ENCODE measurements around the gene PPM1H. TPM values are rescaled to one million over a fixed set of nuclear protein-coding genes. Genes with fewer than 3 reads are reported as not detected.

Gene PPM1H
- total and polyA plus RNA-seq, 10 of the 15 experiments (the other 5 are each of a cell fraction or from before 2014, with no cell fraction given) = 0.11 to 0.83 (median 0.49) TPM

GRCh38 chr12:62738616-62739015, 196.3 kb downstream of the PPM1H start:
- RAD21 ChIA-PET (ENCODE audit: unreplicated experiment) = interaction anchor here (1.0 kb wide), 1 partner anchor 28 kb away, joined by 3 read pairs; no protein-coding TSS in a partner anchor
- SMC1A ChIA-PET (ENCODE audit: uncharacterized antibody, unreplicated experiment) = interaction anchor here (0.6 kb wide), 1 partner anchor 37 kb away, joined by 3 read pairs; no protein-coding TSS in a partner anchor
- no peak overlapping the region for H3K27ac ChIP-seq (ENCODE audit: control insufficient read depth, insufficient read depth)
- no peak overlapping the region for H2AFZ ChIP-seq (ENCODE audit: control insufficient read depth, low read depth, low read length)
- in situ Hi-C loops (cut with MboI) (no loop called here), intact Hi-C loops (cut with micrococcal nuclease; ENCODE audit: unreplicated experiment) (no loop called here)
- POLR2A ChIA-PET = no interaction called here
- DNase-seq (ENCODE audit: low read depth, low spot score) (no peak), FAIRE-seq (no peak), ATAC-seq (no peak)
- H3K4me1 ChIP-seq (ENCODE audit: control insufficient read depth, insufficient read depth, low read length) = no peaks in the 10 kb centered on the region
- TF ChIP-seq NR2C2 (IDR thresholded peaks at IDR 0.05; ENCODE audit: borderline replicate concordance, control insufficient read depth, insufficient read length, low read depth) (no peak), E2F4 (IDR thresholded peaks at IDR 0.05; ENCODE audit: low read depth, low read length) (no peak), SKIL (IDR thresholded peaks at IDR 0.05; ENCODE audit: low read depth, poor library complexity, severe bottlenecking) (no peak), HDGF (IDR thresholded peaks at IDR 0.05) (no peak), ZNF687 (IDR thresholded peaks at IDR 0.05) (no peak), ASH2L (IDR thresholded peaks at IDR 0.05; ENCODE audit: borderline replicate concordance, low read depth) (no peak), SIX5 (IDR thresholded peaks at IDR 0.05; ENCODE audit: low read depth, low read length, severe bottlenecking) (no peak), IKZF2 (IDR thresholded peaks at IDR 0.05) (no peak), GATAD2B (conservative IDR thresholded peaks at IDR 0.05; ENCODE audit: low read depth) (no peak), MTA2 (IDR thresholded peaks at IDR 0.05; ENCODE audit: low read depth) (no peak), ZNF274 (IDR thresholded peaks at IDR 0.05; ENCODE audit: insufficient read depth, insufficient read length) (no peak)
- CTCF ChIA-PET = interaction anchor here (0.6 kb wide), 1 partner anchor 328 kb away, joined by 3 read pairs; no protein-coding TSS in a partner anchor
- 35% methylated on average over 1 of the region's 8 CpGs for WGBS (ENCODE audit: insufficient coverage, insufficient replicate concordance, low lambda C conversion rate, missing lambda C conversion rate)
- H3K27me3 ChIP-seq (replicated peaks in 1 of 2; ENCODE audit: control insufficient read depth in 2 of 2, insufficient read depth in 2 of 2, low read length in 1 of 2) = no peaks in the 10 kb centered on the region
- no peaks in the 10 kb centered on the region for H3K79me2 ChIP-seq (ENCODE audit: control insufficient read depth, insufficient read depth, low read length)
- H3K4me2 ChIP-seq (ENCODE audit: control insufficient read depth, insufficient read depth) = no peak overlapping the region
- no peak overlapping the region for H3K9ac ChIP-seq (ENCODE audit: control insufficient read depth, insufficient read depth, low read length)
- H4K20me1 ChIP-seq (ENCODE audit: control insufficient read depth, insufficient read depth) = no peaks in the 10 kb centered on the region
- H3K4me3 ChIP-seq = no peak overlapping the region
- BruUV-seq (replicated peaks) = no TSS peak
- no peaks in the 10 kb centered on the region for H3K9me3 ChIP-seq (replicated peaks; ENCODE audit: control insufficient read depth, insufficient read depth, low read length)
- H3K36me3 ChIP-seq (ENCODE audit: control insufficient read depth in 2 of 2, insufficient read depth in 2 of 2, low read length in 1 of 2) = no peaks in the 10 kb centered on the region

All from GM12878 (cell line).